WERI-Rb-1 (cell line): ENCODE data around the gene SOX5.

Experiments
- DNase-seq: peaks from one replicate; pipeline ENCODE4 v3.0.0-alpha.2; 2020
- H3K27ac ChIP-seq: fragments of 250-450 bp; sonication (Bioruptor Pico); 2 replicates; pipeline ENCODE4 v1.5.1; 2020; ENCODE audit warnings: mild to moderate bottlenecking, moderate library complexity
- H3K27me3 ChIP-seq: fragments of 250-450 bp; sonication (Bioruptor Pico); 2 replicates; pipeline ENCODE4 v1.5.1; 2021; ENCODE audit warnings: mild to moderate bottlenecking, low read depth, moderate library complexity; ENCODE audit not compliant: insufficient read depth, severe bottlenecking
- H3K36me3 ChIP-seq: fragments of 250-450 bp; sonication (Bioruptor Pico); 2 replicates; pipeline ENCODE4 v1.5.1; 2020; ENCODE audit warnings: mild to moderate bottlenecking, moderate library complexity
- H3K4me3 ChIP-seq: 2 replicates; pipeline ENCODE4 v1.5.1; 2011; ENCODE audit warnings: low read depth, mild to moderate bottlenecking, control low read depth, low read length
- H3K9me3 ChIP-seq: fragments of 250-450 bp; sonication (Bioruptor Pico); 2 replicates; pipeline ENCODE4 v1.5.1; 2021; ENCODE audit warnings: mild to moderate bottlenecking, moderate library complexity; ENCODE audit not compliant: severe bottlenecking
- CTCF ChIP-seq: IDR thresholded peaks from 2 replicates; pipeline ENCODE4 v1.5.1; 2011; ENCODE audit warnings: low read depth, mild to moderate bottlenecking, control low read depth, inconsistent platforms, low read length

SOX5 gene

GRCh38 chr12:23535441-23535840, 414.0 kb downstream of the SOX5 start:
- no peak for TF ChIP-seq CTCF
- no peaks in the 10 kb centered on the region for H3K36me3 ChIP-seq
- H3K27ac ChIP-seq: no peak overlapping the region
- H3K27me3 ChIP-seq: no peaks in the 10 kb centered on the region
- DNase-seq: no peak
- no peak overlapping the region for H3K4me3 ChIP-seq
- H3K9me3 ChIP-seq: no peaks in the 10 kb centered on the region

- H3K36me3 ChIP-seq: no peaks in the 10 kb centered on the region
- no peaks in the 10 kb centered on the region for H3K27me3 ChIP-seq
- no peak overlapping the region for H3K27ac ChIP-seq
- DNase-seq: no peak
- no peaks in the 10 kb centered on the region for H3K9me3 ChIP-seq
- no peak for TF ChIP-seq CTCF
- H3K4me3 ChIP-seq: no peak overlapping the region
Measured at GRCh38 chr12:23534196-23534595, 415.3 kb downstream of the SOX5 start.

- H3K27ac ChIP-seq: no peak overlapping the region
- H3K27me3 ChIP-seq: no peaks in the 10 kb centered on the region
- H3K4me3 ChIP-seq: no peak overlapping the region
- H3K36me3 ChIP-seq: no peaks in the 10 kb centered on the region
- no peaks in the 10 kb centered on the region for H3K9me3 ChIP-seq
- no peak for DNase-seq
- no peak for TF ChIP-seq CTCF
Measured at GRCh38 chr12:23533699-23534098, 415.8 kb downstream of the SOX5 start.

- H3K9me3 ChIP-seq: no peaks in the 10 kb centered on the region
- H3K36me3 ChIP-seq: no peaks in the 10 kb centered on the region
- DNase-seq: no peak
- TF ChIP-seq CTCF: no peak
- no peak overlapping the region for H3K4me3 ChIP-seq
- no peak overlapping the region for H3K27ac ChIP-seq
- H3K27me3 ChIP-seq: no peaks in the 10 kb centered on the region
Measured at GRCh38 chr12:23533265-23533664, 416.2 kb downstream of the SOX5 start.

GRCh38 chr12:23528316-23528715, 421.2 kb downstream of the SOX5 start:
- no peaks in the 10 kb centered on the region for H3K36me3 ChIP-seq
- no peak overlapping the region for H3K27ac ChIP-seq
- H3K4me3 ChIP-seq: no peak overlapping the region
- no peak for DNase-seq
- H3K27me3 ChIP-seq: no peaks in the 10 kb centered on the region
- no peak for TF ChIP-seq CTCF
- H3K9me3 ChIP-seq: peaks cover 2% of the 10 kb centered on the region

GRCh38 chr12:23525450-23526072, 423.9 kb downstream of the SOX5 start:
- DNase-seq: no peak
- TF ChIP-seq CTCF: no peak
- H3K36me3 ChIP-seq: no peaks in the 10 kb centered on the region
- H3K27ac ChIP-seq: no peak overlapping the region
- H3K9me3 ChIP-seq: peaks cover 6% of the 10 kb centered on the region
- no peak overlapping the region for H3K4me3 ChIP-seq
- H3K27me3 ChIP-seq: no peaks in the 10 kb centered on the region
